NCI-H146 treated with DMSO at 0.1 percent for 48 hours (cell line): Measurements from ENCODE around the gene RFWD3.
"Not testable (repeated sequence)": the region's sequence is repeated elsewhere in the genome, so short reads cannot be mapped to it uniquely, and the experiment has no call there.

Experiments
- DNase-seq: peaks from one replicate; lab custom pipeline; 2025; ENCODE audit not compliant: unreplicated experiment; lab: John Stamatoyannopoulos, UW

The RFWD3 gene, protein sequence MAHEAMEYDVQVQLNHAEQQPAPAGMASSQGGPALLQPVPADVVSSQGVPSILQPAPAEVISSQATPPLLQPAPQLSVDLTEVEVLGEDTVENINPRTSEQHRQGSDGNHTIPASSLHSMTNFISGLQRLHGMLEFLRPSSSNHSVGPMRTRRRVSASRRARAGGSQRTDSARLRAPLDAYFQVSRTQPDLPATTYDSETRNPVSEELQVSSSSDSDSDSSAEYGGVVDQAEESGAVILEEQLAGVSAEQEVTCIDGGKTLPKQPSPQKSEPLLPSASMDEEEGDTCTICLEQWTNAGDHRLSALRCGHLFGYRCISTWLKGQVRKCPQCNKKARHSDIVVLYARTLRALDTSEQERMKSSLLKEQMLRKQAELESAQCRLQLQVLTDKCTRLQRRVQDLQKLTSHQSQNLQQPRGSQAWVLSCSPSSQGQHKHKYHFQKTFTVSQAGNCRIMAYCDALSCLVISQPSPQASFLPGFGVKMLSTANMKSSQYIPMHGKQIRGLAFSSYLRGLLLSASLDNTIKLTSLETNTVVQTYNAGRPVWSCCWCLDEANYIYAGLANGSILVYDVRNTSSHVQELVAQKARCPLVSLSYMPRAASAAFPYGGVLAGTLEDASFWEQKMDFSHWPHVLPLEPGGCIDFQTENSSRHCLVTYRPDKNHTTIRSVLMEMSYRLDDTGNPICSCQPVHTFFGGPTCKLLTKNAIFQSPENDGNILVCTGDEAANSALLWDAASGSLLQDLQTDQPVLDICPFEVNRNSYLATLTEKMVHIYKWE

DNA sequence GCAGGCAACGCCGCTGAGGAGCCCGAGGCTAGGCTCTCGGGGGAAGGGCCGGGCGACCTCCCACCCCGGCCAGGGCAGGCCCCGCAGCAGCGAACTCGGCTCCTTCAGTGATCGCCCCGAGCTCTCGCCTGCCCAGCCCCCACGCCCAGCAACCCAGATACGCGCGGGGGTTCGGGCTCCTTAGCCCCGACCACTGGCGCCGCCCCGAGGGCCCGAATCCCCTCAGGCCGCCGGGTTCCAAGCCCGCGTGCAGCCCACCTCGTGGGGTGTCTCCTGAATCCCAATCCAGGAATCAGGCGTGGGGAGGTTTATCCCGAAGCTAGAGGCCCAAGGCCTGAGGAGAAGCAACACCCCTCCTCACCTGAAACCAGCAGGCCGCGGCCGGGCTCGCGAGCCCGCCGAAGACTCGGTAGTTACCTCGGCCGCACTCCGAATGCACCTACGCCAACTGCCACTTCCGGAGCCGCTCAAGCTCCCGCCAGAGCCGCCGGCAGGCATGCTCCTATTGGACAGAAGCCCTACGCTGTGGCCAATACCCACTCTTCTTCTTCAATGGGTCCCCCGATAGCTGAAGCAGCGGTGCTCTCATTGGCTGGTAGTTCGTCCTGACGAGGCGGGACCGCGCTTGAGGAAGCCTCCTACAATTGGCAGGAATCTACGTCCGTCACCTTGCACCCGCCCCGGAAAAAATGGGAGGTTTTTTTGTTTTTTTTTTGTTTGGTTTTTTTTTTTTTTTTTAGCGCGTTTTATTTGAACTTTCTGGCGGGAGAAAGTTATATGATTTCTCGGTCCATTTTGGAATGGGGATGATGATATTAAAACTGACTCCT is at the start of gene RFWD3:
TSS of gene RFWD3 (minus strand) at position 453 of the 830 bp plus-strand sequence. CDS start 5,428 bp downstream, outside the sequence.
- DNase-seq, result peak; percentile 91

DNA sequence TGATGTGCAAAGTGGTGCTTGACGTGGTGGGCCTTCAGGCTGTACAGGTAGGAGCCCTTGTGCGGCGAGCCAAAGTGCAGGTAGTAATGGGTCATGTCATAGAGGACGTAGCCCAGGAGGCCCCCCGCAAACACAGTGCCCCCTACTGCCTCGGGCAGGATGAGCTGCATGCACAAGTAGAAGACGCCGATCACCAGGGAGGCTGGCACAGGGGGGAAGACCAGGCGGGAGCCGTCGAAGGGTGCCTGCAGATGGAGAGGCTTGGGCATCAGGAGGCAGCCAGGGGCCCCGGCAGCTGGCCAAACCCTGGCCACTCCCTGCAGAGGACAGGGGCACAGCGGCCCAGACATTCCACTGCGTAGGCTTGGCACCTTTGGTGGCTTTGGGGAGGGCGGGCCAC is 49.7 kb upstream of the RFWD3 start:
- no peak for DNase-seq

DNA sequence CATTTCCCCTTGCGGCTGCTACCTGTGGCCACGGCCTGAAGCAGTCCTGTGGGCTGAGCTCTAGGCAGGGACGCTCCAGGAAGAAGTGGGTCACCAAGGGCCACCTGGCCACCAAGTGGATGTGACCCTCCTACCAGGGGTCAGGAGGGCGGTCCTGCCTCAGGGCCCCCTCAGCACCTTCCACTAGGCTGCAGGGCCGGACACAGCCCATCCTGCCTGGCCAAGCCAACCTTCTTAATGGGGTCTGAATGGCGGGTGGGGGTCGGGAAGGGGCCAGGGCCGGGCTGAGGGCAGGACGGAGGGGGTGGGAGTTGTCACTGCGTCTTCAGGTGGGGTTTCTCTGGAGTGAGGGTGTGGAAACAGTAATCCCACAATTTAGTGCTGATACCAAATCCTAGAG is 47.2 kb upstream of the RFWD3 start:
- no peak for DNase-seq

DNA sequence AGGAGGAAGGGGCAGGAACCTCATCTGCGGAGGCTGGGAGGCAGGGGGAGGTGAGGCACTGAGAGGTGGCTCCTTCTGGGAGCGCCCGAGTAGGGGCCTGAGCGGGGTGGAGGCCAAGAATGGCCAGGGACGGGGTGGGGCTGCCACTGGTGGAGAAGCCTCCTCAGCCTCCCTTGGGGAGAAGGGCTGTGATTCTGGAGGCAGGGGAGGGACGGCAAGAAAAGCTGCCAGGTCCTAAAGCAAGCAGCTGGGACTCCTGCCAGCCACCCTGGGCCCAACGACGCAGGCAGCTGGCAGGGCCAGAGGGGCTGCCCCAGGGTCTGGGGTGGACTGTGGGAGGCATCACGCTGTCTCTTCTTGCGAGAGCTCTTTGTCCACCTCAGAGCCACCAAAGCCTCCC is 46.6 kb upstream of the RFWD3 start:
- DNase-seq, result no peak

DNA sequence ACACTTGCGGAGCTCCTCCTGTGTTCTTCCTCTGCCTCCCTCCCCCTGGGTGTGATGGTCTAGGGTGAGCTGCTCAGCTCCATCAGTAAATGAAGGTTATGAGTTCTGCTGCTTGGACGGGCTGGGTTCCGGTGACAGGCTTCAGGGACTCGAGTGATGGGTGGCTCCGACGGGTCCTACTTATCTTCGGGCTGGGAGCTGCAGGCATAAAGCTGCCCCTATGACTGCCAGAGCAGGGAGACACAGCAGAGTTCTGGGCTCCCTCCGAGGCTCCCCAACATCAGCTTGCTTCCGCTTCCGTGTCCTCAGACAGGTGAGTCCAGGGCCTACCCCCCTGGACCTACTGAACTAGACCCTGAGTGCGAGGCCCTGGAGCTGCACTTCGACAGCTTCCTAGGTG is 45.3 kb upstream of the RFWD3 start:
- DNase-seq, result no peak

DNA sequence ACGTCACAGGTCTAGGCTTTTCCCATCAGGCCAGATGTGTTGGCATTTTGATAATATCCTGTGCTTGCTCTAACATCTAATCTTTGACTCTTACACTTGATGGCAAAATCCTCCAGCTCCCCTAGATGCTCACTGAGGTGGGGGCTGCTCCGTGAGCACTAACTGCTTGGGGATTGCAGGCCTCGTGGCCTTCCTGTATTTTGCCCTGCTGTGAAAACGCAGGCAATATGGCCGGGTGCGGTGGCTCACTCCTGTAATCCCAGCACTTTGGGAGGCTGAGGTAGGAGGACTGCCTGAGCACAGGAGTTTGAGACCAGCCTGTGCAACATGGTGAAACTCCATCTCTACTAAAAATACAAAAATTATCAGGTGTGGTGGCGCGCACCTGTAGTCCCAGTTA is 43.7 kb upstream of the RFWD3 start:
- no peak for DNase-seq

DNA sequence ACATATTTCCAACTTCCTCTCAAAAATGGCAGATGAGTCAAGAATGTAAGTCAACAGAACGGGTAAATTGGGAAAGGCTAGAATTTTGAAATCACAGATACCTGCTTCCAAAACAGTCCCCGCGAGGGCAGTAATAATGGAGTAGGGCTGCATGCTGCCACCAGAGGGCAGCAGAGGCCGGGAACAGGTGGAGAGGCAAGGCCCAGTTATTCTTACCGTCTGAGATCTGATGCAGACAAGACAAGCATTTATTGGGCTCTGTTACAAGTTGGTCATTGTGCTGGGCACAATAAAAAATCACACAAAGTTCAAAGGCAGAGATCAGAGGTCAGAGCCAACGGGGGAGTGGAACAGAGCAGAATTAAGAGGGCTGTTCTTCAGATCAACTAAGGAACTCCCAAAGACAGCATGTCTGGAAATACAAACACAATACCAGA is 42.8 kb upstream of the RFWD3 start:
- peak; percentile 2 for DNase-seq

DNA sequence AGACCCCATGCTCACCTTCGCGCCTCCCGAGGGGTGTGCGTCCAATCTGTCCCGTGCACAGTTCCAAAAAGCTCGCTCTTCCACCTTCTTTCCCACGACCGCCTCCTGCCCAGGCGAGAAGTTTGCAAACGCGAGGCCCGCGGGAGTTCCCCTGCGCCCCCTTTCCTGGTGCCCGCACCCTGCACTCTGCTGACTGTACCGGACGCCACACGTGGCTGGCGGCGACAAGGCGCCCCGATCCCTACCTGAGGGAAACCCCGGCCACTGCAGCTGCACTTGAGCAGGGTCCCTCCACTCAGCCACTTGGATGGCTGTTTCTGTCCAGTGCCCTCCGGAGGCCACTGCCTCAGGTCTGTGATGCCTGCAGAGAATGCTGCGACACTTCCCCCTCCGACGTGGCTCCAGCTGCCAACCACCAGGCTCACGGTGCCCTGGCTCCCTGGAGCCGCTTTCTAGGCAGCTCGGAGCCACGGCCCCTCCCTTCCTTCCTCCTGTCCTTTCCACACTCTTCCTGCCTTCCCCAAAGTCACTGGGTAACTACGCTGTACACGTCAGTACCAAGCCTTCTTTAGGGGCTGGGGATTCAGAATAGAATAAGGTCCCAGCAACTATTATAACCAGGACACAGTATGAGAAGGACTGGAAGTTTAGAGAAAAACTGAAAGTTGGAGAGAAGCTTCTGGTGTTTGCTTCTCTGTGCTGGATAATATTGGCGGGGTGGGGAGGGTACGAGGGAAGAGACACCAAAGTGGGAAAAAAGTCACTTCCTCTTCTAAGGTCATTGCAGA is 34.0 kb upstream of the RFWD3 start, which contains the start of gene MLKL:
TSS of gene MLKL (minus strand) at position 425 of the 788 bp plus-strand sequence. CDS start 5,105 bp downstream, outside the sequence.
- DNase-seq, result no peak

DNA sequence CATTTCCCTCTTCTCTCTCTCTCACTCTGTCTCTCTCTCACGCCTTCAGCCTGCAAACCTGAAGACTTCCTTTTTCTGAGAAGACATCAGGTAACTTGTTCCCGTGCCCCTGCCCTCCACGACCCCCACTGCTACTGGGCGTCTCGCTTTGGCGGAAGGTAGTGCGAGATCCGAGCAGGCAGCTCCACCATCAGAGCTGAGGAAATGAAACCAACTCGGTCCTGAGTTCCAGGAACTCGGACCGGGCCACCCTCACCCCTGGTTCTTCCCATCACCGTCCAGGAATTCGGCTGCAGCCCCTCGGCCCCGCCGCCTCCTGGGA is 33.4 kb upstream of the RFWD3 start:
- no peak for DNase-seq

DNA sequence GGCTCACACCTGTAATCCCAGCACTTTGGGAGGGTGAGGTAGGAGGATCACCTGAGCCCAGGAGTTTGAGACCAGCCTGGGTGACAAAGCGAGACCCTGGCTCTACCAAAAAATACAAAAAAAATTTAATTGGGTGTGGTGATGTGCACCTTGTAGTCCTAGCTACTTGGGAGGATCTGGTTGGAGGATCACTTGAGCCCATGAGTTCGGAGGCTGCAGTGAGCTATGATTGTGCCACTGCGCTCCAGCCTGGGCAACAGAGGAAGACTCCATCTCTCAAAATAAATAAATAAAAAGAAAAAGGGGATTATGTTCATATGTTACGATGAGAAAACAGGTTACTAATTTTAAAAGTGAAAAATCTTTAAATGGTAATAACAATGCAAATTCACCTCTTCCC is 33.0 kb upstream of the RFWD3 start:
- DNase-seq, result no peak

DNA sequence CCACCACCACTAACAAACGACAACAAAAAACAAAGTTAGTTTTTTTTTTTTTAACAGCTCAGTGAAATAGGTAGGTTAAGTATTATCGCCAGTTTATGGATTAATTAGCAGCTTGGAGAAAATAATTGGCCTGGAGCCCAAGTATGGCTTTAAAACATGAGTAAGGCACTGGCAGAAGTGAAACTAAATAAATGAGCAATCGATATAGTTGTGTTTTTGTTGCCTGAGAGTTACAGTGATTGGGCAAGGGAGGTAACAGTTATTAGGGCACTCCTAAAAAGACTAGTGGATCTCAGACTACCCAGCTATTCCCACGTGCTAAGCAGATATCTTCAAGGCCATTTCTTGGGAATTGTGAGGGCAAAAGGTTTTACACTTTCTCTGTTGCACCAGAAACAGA is 31.5 kb upstream of the RFWD3 start:
- DNase-seq, result no peak

DNA sequence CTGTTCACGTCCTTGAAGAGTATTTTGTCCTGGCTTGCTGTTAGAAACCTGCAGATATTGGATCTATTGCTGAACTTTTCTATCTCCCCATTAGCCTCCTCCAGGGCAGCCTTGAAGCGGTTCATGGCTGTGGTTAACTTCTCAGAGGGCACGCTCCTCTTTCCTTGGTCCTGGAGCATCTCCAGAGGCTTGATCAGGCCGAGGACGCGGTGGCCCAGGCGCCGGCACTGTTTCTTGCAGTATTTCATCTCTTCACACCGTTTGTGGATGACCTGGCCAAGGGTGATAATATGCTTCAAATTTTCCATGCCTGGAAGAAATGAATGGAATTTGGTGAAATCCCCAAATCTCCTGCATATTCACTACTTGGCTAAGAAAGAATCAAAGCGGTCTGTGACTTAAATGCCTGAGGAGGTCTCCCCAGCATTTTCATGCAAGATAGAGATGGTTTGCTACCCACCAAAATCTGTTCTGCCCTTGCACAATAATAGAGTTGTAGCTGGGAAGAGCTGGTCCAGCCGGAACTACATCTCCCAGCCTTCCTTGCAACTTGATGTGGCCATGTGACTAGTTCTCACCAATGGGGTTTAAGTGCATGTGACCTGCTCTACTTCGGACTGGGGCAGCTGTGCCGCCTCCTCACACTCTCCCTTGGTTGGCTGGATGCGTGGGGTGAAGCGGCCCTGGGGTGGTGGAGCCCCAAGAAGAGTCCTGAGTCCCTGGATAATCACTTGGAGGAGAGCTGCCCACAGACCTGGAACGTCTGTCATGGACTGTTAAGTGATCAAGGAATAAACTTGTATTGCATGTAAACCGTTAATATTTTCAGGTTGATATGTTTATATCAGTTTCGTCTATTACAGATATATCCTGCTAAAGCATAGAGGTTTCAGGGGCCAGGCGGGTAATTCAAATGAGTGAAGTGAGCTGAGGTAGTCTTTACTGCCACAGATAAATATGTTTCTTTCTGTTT is 29.1 kb upstream of the RFWD3 start:
- DNase-seq, result no peak

DNA sequence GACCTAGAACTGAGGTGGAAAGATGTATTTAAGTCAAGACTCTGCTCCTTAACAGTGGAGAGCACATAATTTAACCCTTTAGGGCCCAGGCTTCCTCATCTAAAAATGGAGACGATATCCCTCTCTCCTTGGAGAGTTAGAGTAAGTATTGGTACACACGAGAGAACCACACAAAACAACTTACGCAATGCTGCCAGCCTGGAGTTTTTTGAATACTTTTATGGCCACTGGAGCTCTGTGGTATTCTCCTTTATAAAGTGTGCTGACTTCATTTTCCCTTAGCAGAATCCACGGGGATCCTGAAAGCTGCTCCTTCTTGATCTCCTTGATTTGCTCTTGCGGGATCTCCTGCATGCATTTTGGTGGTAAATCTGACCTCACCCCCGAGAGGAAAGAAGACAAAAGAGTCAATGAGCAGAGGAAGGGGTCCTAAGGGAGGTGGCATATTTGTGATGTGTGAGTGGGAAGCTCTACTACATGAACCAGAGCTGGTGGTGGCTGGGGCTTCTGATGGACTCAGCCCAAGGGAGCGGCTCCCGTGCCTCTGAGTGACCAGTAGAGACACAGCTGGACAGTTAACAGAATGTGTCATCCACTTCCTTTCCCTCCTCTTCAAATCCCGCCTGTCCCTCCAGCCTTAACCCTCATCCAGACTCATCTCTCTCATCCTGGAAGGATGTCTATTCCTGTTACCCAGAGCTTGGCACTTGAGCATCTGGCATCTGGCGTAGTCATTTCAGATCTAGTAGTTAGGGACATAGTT is 24.6 kb upstream of the RFWD3 start:
- DNase-seq, result no peak

DNA sequence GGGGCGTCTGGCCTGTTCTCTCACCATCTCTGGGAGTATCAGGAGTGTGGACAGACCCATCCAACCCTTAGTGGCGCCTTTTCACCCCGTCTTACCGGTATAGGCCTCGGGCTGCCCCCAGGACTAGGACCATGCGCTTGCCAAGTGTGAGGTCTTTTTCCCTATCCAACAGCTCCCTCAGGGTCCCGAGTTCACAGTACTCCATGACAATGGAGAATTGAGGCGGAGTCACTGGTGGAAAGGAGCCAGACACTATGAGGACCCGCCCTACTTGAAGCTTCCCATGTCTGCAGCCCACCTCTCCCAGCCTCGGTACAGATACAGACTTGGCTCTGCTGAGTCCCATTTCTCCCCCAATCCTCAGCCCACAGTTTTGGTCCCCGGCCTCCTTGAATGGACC is 15.9 kb upstream of the RFWD3 start:
- no peak for DNase-seq

DNA sequence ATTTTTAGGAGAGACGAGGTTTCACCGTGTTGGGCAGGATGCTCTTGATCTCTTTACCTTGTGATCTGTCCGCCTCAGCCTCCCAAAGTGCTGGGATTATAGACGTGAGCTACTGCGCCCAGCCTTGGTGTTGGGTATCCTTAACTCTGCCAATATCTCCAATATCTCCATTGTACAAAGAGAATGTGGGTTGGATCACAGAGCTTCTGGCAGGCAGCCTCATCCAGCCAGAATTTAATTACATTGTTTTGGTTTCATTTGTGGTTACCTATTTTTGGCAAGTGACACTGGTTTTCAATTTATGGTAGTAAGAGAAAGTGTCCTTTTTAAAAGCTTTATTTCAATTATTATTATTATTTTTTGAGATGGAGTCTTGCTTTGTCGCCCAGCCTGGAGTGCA is 14.0 kb upstream of the RFWD3 start:
- no peak for DNase-seq

DNA sequence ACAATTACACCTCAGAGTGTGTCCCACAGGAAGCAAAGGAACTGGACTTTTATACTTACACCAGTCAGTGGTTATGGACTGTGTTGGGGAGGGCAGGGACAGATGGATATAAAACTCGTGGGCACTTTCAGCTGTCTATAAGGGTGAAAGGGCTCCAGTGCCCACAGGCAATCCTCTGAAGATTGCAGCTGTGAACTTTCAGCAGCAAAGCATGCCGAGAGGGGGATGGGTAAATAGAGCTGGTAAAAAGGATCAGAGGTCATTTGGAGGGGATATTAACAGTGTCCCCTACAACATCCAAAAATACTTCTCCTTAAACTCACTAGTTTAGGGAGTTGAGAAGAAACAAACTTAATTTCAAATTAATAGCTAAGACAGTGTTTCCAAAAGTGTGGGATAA is 13.3 kb upstream of the RFWD3 start:
- no peak for DNase-seq

DNA sequence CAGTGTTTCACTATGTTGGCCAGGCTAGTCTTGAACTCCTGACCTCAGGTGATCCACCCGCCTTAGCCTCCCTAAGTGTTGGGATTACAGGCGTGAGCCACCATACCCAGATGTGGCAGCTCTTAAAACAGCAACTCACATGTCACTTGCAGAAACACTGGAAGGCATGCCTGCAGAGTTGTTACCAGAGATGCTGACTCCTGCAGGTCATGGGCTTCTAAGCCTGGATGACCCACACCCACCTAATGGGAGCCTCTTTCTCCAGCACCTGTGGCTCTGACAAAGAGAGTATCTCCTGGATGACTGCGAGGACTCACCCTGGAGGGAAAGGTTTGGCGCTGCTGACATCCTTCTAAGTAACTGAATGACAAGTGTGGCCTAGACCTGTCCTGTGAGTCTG is 11.2 kb upstream of the RFWD3 start:
- no peak for DNase-seq

DNA sequence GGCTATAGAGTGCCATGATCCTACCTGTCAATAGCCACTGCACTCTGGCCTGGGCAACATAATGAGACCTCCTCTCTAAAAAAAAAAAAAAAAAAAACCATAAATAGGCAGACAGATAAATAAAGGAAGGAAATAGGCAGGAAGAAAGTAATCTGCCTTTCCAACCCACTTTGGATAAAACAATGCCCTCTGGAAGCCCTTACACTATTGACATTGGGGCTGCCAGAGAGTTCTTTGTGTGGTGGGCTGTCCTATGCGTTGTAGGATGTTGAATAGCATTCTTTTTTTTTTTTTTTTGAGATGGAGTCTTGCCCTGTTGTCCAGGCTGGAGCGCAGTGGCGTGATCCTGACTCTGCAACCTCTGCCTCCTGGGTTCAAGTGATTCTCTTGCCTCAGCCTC is 7.2 kb upstream of the RFWD3 start:
- DNase-seq, result no peak

DNA sequence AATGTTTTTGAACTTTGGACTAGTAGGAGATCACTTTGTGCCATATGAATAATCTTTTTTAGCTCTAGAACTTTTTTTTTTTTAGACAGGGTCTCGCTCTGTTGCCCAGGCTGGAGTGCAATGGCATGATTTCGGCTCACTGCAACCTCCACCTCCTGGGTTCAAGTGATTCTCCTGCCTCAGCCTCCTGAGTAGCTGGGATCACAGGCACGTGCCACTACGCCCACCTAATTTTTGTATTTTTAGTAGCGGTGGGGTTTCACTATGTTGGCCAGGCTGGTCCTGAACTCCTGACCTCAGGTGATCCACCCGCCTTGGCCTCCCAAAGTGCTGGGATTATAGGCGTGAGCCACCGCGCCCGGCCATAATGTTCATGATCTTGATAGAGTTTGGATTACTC is 2.2 kb upstream of the RFWD3 start:
- DNase-seq, result not testable (repeated sequence)
